Activated naive CD4-positive, alpha-beta T cell treated with anti-CD3 and anti-CD28 coated beads, Interleukin-2, amount 10 ng/mL, durations not matched to agents 7 days and 5 days (primary cell): ENCODE data around the gene FAM221B.
A peak's percentile ranks its signal among the peaks of the same experiment; 100 is the strongest.

Source experiments
- CTCF ChIA-PET: fragments of 350-600 bp; sonication (Branson Sonifier 250); formaldehyde crosslinking; loops from one replicate; lab custom pipeline; 2021; ENCODE audit warnings: antibody characterized with exemption; lab: Charles Lee
- DNase-seq: peaks from one replicate; pipeline ENCODE4 v3.0.0-alpha.2; 2020
- H3K27ac Mint-ChIP-seq: one replicate; pipeline ENCODE4 v1.8.0; 2021; ENCODE audit warnings: mild to moderate bottlenecking, moderate library complexity, mixed read lengths
- H3K27me3 Mint-ChIP-seq: one replicate; pipeline ENCODE4 v1.8.0; 2021; ENCODE audit warnings: mild to moderate bottlenecking, mixed read lengths
- H3K36me3 Mint-ChIP-seq: one replicate; pipeline ENCODE4 v1.8.0; 2021; ENCODE audit warnings: mixed read lengths
- H3K4me1 Mint-ChIP-seq: one replicate; pipeline ENCODE4 v1.8.0; 2021; ENCODE audit warnings: mixed read lengths
- H3K4me3 Mint-ChIP-seq: one replicate; pipeline ENCODE4 v1.8.0; 2021; ENCODE audit warnings: mild to moderate bottlenecking, moderate library complexity, mixed read lengths
- H3K9me3 Mint-ChIP-seq: one replicate; pipeline ENCODE4 v1.8.0; 2021; ENCODE audit warnings: mixed read lengths

Gene FAM221B

DNA sequence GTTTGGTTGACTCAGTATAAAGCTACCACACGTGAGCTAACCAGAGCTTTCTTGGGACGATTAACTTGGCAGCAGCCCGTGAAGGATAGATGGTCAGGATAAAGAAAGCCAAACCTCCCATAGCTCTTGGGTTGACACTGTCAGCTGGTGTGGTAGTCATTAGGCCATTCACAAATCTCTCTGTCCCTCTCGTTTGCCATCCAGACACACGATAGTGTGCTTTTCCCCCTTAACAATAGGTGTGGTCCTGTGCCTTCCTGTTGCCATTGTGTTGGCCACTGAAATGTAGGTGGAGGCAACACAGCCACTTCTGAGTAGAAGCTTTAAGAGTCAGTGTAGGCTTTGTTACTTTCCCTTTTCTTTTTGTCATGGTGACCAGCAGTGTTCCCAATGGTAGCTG is 29.9 kb upstream of the FAM221B start:
- Mint-ChIP-seq H3K27me3 (peaks cover 61% of the 10 kb centered on the region), H3K4me1 (peaks cover 7% of the 10 kb centered on the region), H3K36me3 (no peaks in the 10 kb centered on the region), H3K4me3 (no peak overlapping the region), H3K27ac (no peak overlapping the region), H3K9me3 (no peaks in the 10 kb centered on the region)
- DNase-seq = no peak
- CTCF ChIA-PET = interaction anchor here (1.6 to 1.9 kb wide), 3 partner anchors 10 to 32 kb away, joined by 4 to 7 read pairs (median 4); no protein-coding TSS in a partner anchor

DNA sequence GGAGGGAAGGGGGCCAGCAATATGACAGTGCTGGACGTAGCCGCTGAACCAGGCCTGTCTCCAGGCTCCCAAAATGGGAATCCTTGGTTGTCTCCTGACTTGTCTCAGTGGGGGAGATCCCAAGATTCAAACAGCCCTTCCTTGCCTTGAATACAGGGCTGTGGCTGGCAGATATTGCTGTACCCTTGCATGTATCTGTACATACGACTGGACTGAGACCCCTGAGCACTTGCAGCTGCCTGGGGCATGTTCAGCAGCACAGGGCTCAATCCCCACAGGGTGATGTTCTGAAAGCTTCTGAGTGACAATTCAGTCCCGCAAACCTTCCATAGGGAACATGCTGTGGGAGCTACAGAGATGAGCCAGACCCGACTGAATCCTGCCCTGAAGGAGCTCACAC is 28.4 kb upstream of the FAM221B start:
- no peak for DNase-seq
- H3K27ac Mint-ChIP-seq = no peak overlapping the region
- H3K4me3 Mint-ChIP-seq = no peak overlapping the region
- no peaks in the 10 kb centered on the region for H3K36me3 Mint-ChIP-seq
- peaks cover 7% of the 10 kb centered on the region for H3K4me1 Mint-ChIP-seq
- no peaks in the 10 kb centered on the region for H3K9me3 Mint-ChIP-seq
- peaks cover 54% of the 10 kb centered on the region for H3K27me3 Mint-ChIP-seq
- CTCF ChIA-PET = interaction anchor here (1.1 to 1.9 kb wide), 6 partner anchors 9 to 1558 kb away, joined by 3 to 7 read pairs (median 4); no protein-coding TSS in a partner anchor

DNA sequence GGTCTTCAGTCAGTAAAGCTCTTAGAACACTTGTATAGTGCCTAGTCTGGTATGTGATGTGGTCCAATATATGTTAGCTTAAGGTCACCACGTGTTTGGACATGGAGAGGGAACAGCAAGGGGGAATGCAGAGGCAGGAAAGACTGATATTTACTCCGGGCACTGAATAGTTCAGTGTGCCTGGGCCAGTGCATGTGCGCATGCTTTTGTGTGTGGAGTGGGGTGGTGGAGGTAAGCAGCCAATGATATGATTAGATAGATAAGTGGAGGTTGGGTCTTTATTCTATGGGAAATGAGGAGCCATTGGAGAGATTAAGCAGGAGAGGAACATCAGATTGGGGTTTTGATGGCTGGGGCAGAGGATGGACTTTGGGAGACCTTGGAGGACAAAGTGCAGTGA is 27.7 kb upstream of the FAM221B start:
- H3K4me1 Mint-ChIP-seq = peaks cover 7% of the 10 kb centered on the region
- DNase-seq = no peak
- H3K36me3 Mint-ChIP-seq = no peaks in the 10 kb centered on the region
- no peak overlapping the region for H3K27ac Mint-ChIP-seq
- CTCF ChIA-PET = interaction anchor here (1.2 kb wide), 1 partner anchor 1559 kb away, joined by 3 read pairs; no protein-coding TSS in a partner anchor
- peaks cover 48% of the 10 kb centered on the region for H3K27me3 Mint-ChIP-seq
- no peak overlapping the region for H3K4me3 Mint-ChIP-seq
- H3K9me3 Mint-ChIP-seq = no peaks in the 10 kb centered on the region

DNA sequence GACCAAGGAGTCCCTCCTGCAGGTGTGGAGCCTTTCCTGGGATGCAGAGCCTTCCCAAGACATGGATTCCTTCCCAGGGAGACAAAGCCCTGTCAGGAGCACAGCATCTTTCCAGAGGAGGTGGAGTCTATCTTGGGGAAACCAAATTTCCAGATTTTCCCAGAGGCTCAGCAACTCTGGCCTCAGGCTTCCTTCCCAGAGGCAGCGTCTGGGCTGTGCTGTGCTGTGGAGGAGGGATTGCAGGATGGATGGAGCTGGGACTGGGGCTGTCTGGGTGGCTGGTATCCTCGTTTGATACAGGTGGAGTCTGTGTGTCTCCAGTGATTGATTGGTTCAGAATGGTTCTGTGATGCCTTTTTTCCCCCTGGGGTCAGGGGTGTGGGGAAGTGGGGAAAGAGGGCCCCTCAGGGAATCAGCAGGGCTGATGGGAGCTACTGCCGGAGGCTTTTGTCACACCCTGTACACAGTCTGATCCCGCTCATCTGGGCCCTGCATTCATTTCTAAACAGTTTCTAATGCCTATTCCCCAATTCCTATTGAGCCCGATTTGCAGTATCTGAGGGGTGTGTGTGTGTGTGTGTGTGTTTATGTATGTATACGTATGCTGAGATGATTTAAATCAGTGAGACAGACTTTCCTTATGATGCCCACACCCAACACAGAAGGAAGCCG is 25.7 kb upstream of the FAM221B start:
- no peaks in the 10 kb centered on the region for H3K9me3 Mint-ChIP-seq
- H3K36me3 Mint-ChIP-seq = no peaks in the 10 kb centered on the region
- H3K4me1 Mint-ChIP-seq = peaks cover 7% of the 10 kb centered on the region
- H3K27ac Mint-ChIP-seq = no peak overlapping the region
- DNase-seq = no peak
- H3K27me3 Mint-ChIP-seq = peaks cover 29% of the 10 kb centered on the region
- no peak overlapping the region for H3K4me3 Mint-ChIP-seq
- CTCF ChIA-PET = interaction anchor here (1.6 kb wide), 1 partner anchor 28 kb away, joined by 3 read pairs; no protein-coding TSS in a partner anchor

DNA sequence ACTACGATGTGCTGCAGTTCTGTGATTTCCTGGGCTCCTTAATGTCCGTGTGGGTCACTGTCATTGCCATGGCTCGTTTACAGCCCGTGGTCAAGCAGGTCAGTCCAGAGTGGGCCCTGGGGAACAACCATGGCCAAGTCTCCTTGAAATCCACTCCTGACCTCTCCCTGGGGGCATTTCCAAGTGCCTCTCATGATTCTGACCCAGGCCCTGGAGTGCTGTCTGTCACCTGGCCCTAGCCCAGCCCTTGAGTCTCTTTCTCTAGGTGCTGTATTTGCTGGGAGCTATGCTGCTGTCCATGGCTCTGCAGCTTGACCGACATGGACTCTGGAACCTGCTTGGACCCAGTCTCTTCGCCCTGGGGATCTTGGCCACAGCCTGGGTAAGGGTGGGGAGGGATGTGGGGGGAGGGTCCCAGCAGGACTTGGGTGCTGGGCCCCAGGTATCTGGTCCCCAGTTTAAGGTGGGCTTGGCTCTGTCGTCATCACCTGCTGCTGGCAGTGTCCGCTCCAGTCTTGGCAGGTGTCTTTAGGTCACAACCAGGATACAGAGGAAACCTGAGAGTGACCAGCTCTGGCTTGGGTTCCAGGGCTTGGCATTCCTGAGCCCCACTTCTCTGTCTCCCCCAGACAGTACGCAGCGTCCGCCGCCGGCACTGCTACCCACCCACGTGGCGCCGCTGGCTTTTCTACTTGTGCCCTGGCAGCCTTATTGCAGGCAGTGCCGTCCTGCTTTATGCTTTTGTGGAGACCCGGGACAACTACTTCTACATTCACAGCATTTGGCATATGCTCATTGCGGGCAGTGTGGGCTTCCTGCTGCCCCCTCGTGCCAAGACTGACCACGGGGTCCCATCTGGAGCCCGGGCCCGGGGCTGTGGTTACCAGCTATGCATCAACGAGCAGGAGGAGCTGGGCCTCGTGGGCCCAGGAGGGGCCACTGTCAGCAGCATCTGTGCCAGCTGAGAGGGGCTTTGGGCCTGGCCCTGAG is 24.6 kb upstream of the FAM221B start:
- H3K36me3 Mint-ChIP-seq = no peaks in the 10 kb centered on the region
- H3K27me3 Mint-ChIP-seq = peaks cover 20% of the 10 kb centered on the region
- CTCF ChIA-PET = interaction anchor here (1.1 kb wide), 1 partner anchor 63 kb away, joined by 3 read pairs; no protein-coding TSS in a partner anchor
- H3K4me1 Mint-ChIP-seq = no peaks in the 10 kb centered on the region
- H3K9me3 Mint-ChIP-seq = no peaks in the 10 kb centered on the region
- no peak overlapping the region for H3K4me3 Mint-ChIP-seq
- DNase-seq = no peak
- no peak overlapping the region for H3K27ac Mint-ChIP-seq

DNA sequence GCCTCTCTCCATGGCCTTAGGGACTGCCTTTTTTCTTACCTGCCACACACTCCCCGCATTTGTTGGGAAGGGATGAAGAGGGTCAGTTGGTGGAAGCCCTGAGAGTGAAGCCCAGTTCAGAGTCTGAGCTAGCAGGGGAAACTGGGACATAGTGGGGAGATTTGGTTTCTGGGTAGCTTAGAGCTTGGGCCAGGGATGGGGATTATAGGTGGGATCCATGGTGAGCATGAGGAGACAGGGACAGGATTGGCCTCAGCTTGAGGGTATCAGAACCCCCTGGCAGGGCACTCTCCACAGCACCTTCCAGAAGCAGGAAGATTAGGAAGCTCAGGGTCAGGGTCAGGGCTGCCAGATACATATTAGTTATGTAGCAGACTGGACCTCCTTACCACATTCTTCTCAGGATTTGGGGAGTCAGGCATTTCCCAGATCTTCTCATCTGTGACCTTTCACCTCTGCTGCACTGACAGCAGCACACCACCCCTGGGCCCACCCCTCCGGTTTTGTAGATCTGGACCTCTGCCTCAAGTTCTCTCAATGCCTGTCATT is 23.8 kb upstream of the FAM221B start:
- Mint-ChIP-seq H3K36me3 (no peaks in the 10 kb centered on the region), H3K4me1 (no peaks in the 10 kb centered on the region), H3K27ac (no peak overlapping the region), H3K27me3 (peaks cover 15% of the 10 kb centered on the region), H3K9me3 (no peaks in the 10 kb centered on the region), H3K4me3 (no peak overlapping the region)
- no peak for DNase-seq
- CTCF ChIA-PET = interaction anchor here (1.1 kb wide), 1 partner anchor 62 kb away, joined by 3 read pairs; no protein-coding TSS in a partner anchor

DNA sequence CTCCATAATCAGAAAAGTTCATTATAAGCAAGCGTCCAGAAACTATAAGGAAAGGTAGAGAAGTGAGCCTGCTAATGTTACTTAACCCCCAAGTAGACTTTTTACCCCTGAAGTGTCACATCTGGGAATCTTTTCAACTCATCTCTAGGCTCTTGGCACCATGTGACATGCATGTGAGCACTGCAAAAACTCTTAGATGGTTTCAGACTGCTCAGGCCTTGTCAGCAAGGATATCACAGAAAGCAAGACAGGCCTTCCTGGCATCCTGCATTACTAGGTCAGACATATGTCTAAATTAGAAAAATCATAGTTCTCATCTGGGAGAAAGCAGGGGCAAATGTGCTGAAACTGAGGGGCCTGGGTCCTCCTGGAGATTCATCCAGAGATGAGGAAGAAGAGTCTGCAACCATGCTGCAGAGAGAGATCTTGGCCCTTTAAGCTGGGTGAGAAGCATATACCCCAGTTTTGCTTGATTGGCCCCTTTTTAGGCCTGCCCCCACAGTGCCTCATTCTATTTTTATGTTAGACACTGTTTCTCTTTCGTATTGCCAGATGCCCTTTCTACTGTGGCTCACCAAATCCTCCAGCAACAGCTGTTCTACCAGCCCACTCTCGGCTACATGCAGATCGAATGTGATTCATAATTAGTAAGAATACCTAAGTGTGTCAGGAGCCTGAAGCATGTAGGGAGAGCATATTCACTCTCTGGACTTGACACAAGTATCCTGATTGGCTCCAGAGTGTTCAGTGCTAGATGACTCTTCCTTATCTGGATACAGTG is 19.4 kb upstream of the FAM221B start:
- Mint-ChIP-seq H3K4me3 (no peak overlapping the region), H3K4me1 (peaks cover 25% of the 10 kb centered on the region), H3K27ac (no peak overlapping the region), H3K9me3 (no peaks in the 10 kb centered on the region), H3K36me3 (no peaks in the 10 kb centered on the region), H3K27me3 (peaks cover 11% of the 10 kb centered on the region)
- no peak for DNase-seq
- CTCF ChIA-PET = interaction anchor here (1.4 kb wide), 2 partner anchors 10 to 22 kb away, joined by 4 read pairs; no protein-coding TSS in a partner anchor

DNA sequence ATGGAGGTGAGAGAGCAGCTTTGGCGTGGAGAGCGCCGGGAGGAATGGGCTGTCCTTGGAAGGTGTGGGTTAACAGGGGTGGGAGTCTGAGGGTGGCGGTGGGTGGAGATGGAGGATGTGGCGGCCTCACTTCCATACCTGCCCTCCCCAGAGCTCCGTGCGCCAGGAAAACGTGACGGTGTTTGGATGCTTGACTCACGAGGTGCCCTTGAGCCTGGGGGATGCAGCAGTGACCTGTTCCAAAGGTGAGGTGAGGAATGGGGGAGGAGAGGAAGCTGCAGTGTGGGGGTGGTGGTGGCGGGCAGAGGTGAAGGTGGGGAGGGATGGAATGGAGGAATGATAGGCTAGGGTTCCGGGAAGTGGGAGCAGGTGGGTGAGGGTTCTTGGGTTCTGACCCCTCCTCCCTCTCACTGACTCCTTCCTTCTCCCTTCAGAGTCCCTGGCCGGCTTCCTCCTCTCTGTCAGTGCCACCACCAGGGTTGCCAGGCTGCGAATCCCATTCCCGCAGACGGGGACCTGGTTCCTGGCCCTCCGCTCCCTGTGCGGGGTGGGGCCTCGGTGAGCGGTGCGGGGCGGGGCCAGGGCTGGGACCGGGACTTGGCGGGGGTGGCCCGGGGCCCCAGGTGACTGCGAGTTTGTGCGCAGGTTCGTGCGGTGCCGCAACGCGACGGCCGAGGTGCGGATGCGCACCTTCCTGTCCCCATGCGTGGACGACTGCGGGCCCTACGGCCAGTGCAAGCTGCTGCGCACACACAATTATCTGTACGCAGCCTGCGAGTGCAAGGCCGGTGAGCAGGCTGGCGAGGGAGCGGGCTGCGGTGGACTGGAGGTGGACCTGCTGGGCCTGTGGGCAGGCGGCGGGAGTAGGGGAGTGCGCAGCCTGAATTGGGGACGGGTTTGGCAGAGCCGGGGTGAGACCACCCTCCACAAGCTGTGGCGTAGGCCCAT is 17.6 kb upstream of the FAM221B start:
- no peaks in the 10 kb centered on the region for H3K36me3 Mint-ChIP-seq
- no peak for DNase-seq
- H3K4me3 Mint-ChIP-seq = no peak overlapping the region
- peak overlapping the region; percentile 26 for H3K27ac Mint-ChIP-seq
- peaks cover 6% of the 10 kb centered on the region for H3K27me3 Mint-ChIP-seq
- H3K4me1 Mint-ChIP-seq = peaks cover 25% of the 10 kb centered on the region
- H3K9me3 Mint-ChIP-seq = no peaks in the 10 kb centered on the region
- CTCF ChIA-PET = interaction anchor here (0.6 to 4.7 kb wide), 6 partner anchors 11 to 390 kb away, joined by 3 to 16 read pairs (median 4); partner anchors contain the start of gene HINT2

DNA sequence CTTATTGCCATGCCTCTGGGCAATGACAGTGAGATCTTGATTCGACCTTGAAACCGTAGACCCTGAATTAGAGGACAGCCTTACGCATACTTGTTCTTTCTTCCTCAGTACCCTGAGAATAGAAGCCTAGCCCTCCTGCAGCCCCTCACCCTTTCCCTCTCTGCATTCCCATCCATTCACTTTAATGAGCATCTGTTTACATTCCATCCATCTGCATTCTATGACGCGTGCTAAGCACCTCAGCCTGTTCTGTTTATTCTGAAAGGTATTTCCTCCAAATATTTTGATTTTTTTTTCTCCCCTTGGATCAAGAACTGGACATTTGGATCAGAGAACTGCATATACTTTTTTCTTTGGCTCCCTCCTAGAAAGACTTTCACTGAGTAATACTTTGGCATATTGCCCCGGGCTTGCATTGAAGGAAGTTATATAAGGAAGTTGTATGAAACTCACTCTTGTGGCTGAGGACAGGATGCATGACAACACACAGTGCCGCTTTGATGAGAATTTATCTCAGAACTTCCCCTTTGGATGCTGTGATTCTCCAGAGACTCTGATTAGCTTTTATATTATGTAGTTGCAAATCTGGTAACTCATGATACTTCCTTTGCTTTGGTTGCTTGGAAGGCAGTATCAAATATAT is 16.2 kb upstream of the FAM221B start:
- no peak overlapping the region for H3K4me3 Mint-ChIP-seq
- peak; percentile 31 for DNase-seq
- peaks cover 9% of the 10 kb centered on the region for H3K27me3 Mint-ChIP-seq
- peaks cover 25% of the 10 kb centered on the region for H3K4me1 Mint-ChIP-seq
- H3K27ac Mint-ChIP-seq = no peak overlapping the region
- H3K36me3 Mint-ChIP-seq = no peaks in the 10 kb centered on the region
- H3K9me3 Mint-ChIP-seq = no peaks in the 10 kb centered on the region
- CTCF ChIA-PET = interaction anchor here (1.1 to 4.7 kb wide), 5 partner anchors 10 to 49 kb away, joined by 3 to 16 read pairs (median 4); partner anchors contain the start of gene HINT2

DNA sequence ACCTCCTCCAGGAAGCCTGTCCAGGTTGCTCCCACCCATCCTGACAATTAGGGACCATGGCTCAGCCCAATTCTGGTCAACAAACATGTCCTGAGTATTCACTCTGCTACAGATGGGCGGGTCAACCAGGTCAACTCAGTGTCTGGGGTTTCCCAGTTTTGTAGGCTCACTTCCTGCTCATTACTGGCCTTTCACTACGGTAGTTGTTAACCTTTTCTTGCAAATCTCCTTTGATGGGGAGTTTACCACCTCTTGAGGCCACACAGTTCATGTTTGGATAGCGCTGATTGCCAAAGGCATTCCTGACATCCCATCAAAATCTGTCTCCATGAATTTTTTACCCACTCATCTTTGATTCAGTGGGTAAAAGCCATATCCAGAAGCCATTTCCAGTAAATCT is 14.3 kb upstream of the FAM221B start:
- Mint-ChIP-seq H3K27me3 (peaks cover 13% of the 10 kb centered on the region), H3K27ac (no peak overlapping the region), H3K36me3 (no peaks in the 10 kb centered on the region), H3K9me3 (no peaks in the 10 kb centered on the region), H3K4me1 (peaks cover 25% of the 10 kb centered on the region), H3K4me3 (no peak overlapping the region)
- CTCF ChIA-PET = interaction anchor here (1.1 to 4.7 kb wide), 3 partner anchors 8 to 17 kb away, joined by 3 to 16 read pairs (median 5); partner anchors contain the start of gene FAM221B
- no peak for DNase-seq

DNA sequence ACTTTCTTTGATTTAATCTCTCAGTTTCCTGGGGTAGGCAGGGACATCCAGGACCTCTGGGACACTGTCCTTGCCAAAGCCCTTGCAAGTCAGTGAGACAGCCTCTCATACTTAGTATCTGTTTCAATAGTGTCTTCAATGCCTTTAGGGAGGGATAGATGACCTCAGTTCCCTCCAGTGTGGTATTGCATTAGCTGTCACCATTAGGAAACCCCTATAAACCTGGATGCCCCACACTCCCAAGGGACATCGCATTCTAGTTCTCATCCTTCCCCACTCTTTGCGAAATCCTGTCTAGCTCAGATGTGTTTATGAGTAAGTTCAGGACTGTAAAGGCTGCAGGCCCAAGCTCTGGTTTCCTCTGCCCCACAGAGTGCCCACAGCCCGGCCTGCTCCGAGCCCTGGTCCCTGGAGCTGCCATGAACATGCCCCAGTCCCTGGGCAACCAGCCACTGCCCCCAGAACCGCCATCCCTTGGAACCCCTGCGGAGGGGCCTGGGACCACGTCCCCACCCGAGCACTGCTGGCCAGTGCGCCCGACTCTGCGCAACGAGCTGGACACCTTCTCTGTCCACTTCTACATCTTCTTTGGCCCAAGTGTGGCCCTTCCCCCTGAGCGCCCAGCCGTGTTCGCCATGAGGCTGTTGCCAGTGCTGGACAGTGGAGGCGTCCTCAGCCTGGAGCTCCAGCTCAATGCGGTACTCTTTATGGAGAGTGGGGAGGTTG is 13.7 kb upstream of the FAM221B start:
- Mint-ChIP-seq H3K4me1 (peaks cover 25% of the 10 kb centered on the region), H3K27ac (no peak overlapping the region), H3K4me3 (no peak overlapping the region), H3K27me3 (peaks cover 16% of the 10 kb centered on the region), H3K9me3 (no peaks in the 10 kb centered on the region), H3K36me3 (no peaks in the 10 kb centered on the region)
- DNase-seq = no peak
- CTCF ChIA-PET = interaction anchor here (0.6 to 1.7 kb wide), 5 partner anchors 14 to 166 kb away, joined by 3 to 5 read pairs (median 3); partner anchors contain the start of gene FAM221B
